GM21786 (cell line): ENCODE data around the gene GAK.

Source experiments
- ATAC-seq: cut with Tn5 transposase; IDR thresholded peaks from one replicate; pipeline ENCODE4 v1.9.1; 2021; ENCODE audit not compliant: unreplicated experiment

The GAK gene

GRCh38 chr4:832536-832935 lies 99.6 kb downstream of the GAK start:
- ATAC-seq: no peak

- ATAC-seq: no peak
Observed at GRCh38 chr4:832108-832507, 100.0 kb downstream of the GAK start.

- no peak for ATAC-seq
Observed at GRCh38 chr4:831483-831805, 100.7 kb downstream of the GAK start.

GRCh38 chr4:830601-831482 lies 101.3 kb downstream of the GAK start:
- ATAC-seq: no peak

GRCh38 chr4:829761-830600 lies 102.1 kb downstream of the GAK start:
- no peak for ATAC-seq

GRCh38 chr4:829291-829690 lies 102.8 kb downstream of the GAK start:
- ATAC-seq: no peak

GRCh38 chr4:828641-829271 lies 103.4 kb downstream of the GAK start:
- ATAC-seq: no peak

GRCh38 chr4:827209-828081 lies 104.7 kb downstream of the GAK start:
- no peak for ATAC-seq

- no peak for ATAC-seq
Observed at GRCh38 chr4:826508-827208, 105.5 kb downstream of the GAK start.

- no peak for ATAC-seq
Observed at GRCh38 chr4:825971-826330, 106.2 kb downstream of the GAK start, which contains the start of gene CPLX1. CPLX1 (minus strand) TSS chr4:826129; CDS start chr4:824522, 1,607 bp downstream.

GRCh38 chr4:825063-825970 lies 106.8 kb downstream of the GAK start:
- no peak for ATAC-seq

GRCh38 chr4:824461-825062 lies 107.6 kb downstream of the GAK start:
- ATAC-seq: no peak

GRCh38 chr4:823761-824460 lies 108.2 kb downstream of the GAK start:
- no peak for ATAC-seq

GRCh38 chr4:823176-823760 lies 108.8 kb downstream of the GAK start:
- no peak for ATAC-seq

- ATAC-seq: no peak
Observed at GRCh38 chr4:822361-823175, 109.5 kb downstream of the GAK start.

- ATAC-seq: no peak
Observed at GRCh38 chr4:821631-822030, 110.5 kb downstream of the GAK start.

- no peak for ATAC-seq
Observed at GRCh38 chr4:821181-821591, 110.9 kb downstream of the GAK start.
